Adrenal gland (tissue), 5 donors: Measurements from ENCODE around the gene UCN3.

Source experiments
- POLR2A ChIP-seq, 2 donors: fragments of 450-650 bp; IDR thresholded peaks; one replicate each; pipeline ENCODE4 v1.6.1; 2017; ENCODE audit warnings: antibody characterized with exemption in 2 of 2, mild to moderate bottlenecking in 2 of 2, moderate library complexity in 1 of 2
- TF ChIP-seq, protein P1 (sequence below), 6 experiments: fragments of 450-650 bp in 4 of 6; fragments of 200-600 bp in 2 of 6; sonication (generic) in 1 of 6; IDR thresholded peaks; 1 replicate in 5 of 6; 2 replicates in 1 of 6; pipeline versions ENCODE4 v1.5.1 to v1.8.0; 2016 to 2021; ENCODE audit warnings: antibody characterized with exemption in 6 of 6, mild to moderate bottlenecking in 2 of 6, moderate library complexity in 1 of 6
- donor health status: DM: no; HTN: no; CAD: no.

DNA sequence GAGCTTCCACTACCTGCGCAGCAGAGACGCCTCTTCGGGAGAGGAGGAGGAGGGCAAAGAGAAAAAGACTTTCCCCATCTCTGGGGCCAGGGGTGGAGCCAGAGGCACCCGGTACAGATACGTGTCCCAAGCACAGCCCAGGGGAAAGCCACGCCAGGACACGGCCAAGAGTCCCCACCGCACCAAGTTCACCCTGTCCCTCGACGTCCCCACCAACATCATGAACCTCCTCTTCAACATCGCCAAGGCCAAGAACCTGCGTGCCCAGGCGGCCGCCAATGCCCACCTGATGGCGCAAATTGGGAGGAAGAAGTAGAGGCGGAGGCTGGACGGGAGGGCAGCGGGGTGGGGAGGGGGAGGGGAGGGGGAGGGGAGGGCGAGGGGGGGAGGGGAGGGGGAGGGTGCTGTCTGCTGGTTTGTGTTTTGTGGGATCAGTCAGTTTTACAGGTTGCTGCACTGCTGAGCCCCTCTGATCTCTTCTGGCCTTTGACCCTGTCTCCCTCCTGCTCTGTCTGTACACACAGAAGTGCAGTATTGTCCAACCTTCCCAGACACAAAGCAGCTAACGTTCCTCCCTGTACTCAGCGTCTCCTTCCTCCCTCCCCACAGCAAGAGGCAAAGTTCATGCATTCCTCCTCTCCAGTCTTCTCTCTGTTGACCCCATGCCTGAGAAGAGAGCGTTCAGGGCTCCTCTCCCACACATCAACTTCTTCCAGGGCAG lies 9.3 kb downstream of the UCN3 start:
- TF ChIP-seq, protein P1, sequence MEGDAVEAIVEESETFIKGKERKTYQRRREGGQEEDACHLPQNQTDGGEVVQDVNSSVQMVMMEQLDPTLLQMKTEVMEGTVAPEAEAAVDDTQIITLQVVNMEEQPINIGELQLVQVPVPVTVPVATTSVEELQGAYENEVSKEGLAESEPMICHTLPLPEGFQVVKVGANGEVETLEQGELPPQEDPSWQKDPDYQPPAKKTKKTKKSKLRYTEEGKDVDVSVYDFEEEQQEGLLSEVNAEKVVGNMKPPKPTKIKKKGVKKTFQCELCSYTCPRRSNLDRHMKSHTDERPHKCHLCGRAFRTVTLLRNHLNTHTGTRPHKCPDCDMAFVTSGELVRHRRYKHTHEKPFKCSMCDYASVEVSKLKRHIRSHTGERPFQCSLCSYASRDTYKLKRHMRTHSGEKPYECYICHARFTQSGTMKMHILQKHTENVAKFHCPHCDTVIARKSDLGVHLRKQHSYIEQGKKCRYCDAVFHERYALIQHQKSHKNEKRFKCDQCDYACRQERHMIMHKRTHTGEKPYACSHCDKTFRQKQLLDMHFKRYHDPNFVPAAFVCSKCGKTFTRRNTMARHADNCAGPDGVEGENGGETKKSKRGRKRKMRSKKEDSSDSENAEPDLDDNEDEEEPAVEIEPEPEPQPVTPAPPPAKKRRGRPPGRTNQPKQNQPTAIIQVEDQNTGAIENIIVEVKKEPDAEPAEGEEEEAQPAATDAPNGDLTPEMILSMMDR (IDR thresholded peaks at IDR 0.05), result no peak
- no peak for TF ChIP-seq POLR2A (IDR thresholded peaks at IDR 0.05)
